Ureter (tissue), 1 donor: Measurements from ENCODE around the gene AP2B1. TPM values are rescaled to one million over a fixed set of nuclear protein-coding genes. Genes with fewer than 3 reads are reported as not detected.
A peak's percentile ranks its signal among the peaks of the same experiment; 100 is the strongest.
"Not testable (repeated sequence)": the region's sequence is repeated elsewhere in the genome, so short reads cannot be mapped to it uniquely, and the experiment has no call there.

Experiments
- DNase-seq: peaks from one replicate; pipeline ENCODE4 v3.0.0-alpha.2; 2020; ENCODE audit warnings: low spot score
- total RNA-seq: library from RNA; stranded (reverse); gene quantifications from one replicate; pipeline ENCODE4 v1.2.4, GENCODE V29; 2023
- donor health status: DM: yes; HTN: yes; CAD: no.

Gene AP2B1
- total RNA-seq, 1 donor from 2014 or later = 164 TPM

- DNase-seq = no peak
These were observed 108.5 kb downstream of the AP2B1 start for GRCh38 chr17:35695613-35696012.

GRCh38 chr17:35698800-35699199 is 111.7 kb downstream of the AP2B1 start:
- no peak for DNase-seq

GRCh38 chr17:35700150-35700549 is 113.0 kb downstream of the AP2B1 start:
- no peak for DNase-seq

DNA sequence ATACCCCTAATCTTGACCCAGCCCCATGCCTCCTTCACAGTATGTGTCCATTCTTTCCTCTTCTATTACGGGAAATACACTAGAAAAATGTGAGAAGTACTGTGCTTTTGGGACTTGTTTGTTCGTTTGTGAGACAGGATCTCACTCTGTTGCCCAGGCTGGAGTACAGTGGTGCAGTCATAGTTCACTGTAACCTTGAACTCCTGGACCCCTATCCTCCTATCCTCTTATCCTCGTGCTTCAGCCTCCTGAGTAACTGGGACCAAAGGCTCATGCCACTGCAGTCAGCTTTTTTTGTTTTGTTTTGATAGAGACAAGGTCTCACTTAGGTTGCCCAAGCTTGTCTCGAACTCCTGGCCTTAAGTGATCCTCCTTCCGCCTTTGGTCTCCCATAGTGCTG is 114.4 kb downstream of the AP2B1 start:
- DNase-seq = no peak

DNA sequence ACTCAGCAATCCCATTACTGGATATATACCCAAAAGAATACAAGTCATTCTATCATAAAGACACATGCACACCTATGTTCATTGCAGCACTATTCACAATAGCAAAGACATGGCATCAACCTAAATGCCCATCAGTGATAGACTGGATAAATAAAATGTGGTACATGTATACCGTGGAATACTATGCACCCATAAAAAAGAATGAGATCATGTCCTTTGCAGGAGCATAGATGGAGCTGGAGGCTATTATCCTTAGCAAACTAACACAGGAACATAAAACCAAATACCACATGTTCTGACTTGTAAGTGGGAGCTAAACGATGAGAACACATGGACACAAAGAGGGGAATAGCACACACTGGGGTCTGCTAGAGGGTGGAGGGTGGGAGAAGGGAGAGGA is 116.2 kb downstream of the AP2B1 start:
- DNase-seq = not testable (repeated sequence)

DNA sequence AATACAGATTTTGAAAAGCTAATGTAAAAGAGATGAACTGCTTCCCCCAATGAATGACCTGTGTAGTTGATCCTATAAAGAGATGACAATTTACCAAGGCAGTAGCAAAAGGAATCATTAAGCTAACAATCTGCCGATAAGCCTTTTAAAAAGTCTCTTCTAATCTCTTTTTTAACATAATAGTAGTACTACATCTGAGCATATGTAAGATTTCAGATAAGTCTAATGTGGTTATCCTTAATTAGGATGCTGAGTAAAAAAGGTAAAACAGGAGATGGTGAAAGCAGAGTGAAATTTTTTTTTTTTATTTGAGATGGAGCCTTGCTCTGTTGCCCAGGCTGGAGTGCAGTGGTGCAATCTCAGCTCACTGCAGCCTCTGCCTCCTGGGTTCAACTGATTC is 118.1 kb downstream of the AP2B1 start:
- no peak for DNase-seq

GRCh38 chr17:35705705-35706104 is 118.6 kb downstream of the AP2B1 start:
- DNase-seq = no peak

DNA sequence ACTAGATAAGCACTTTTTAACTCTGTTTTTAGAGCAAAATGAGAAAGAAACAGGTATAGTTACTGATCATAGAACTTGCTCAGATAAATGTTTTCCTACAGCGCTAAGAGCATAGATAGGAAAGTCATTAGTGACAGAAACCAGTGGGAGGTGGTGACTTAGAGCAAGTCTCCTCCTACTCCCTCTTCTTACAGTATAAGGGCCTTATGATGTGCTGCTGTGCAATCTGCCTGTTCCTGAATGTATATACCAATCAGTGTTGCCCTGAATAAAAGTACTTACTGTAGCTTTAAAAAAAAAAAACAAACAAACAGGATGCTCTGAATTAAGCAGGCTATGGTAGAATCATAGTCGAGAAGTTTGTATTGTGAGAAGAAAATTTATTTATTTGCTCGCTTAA is 121.0 kb downstream of the AP2B1 start:
- no peak for DNase-seq

GRCh38 chr17:35708951-35709350 is 121.8 kb downstream of the AP2B1 start:
- no peak for DNase-seq

DNA sequence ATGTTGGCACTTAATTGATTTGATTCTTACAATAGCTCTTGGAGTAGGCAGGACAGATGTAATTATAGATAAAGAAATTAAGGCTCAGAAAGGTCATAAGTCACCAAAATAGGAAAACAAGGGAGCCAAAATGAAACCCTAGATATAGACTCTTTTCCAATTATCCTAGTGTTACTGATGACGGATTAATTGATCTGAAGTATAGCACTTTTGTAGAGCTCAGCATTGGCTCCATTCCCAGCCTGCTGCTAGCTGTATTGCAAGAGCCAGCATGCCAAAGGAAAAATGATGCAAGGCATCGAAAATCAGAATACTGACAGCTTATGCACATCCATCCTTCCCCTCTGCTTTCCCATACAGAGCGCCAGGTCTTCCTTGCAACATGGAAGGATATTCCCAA is 122.8 kb downstream of the AP2B1 start:
- no peak for DNase-seq

DNA sequence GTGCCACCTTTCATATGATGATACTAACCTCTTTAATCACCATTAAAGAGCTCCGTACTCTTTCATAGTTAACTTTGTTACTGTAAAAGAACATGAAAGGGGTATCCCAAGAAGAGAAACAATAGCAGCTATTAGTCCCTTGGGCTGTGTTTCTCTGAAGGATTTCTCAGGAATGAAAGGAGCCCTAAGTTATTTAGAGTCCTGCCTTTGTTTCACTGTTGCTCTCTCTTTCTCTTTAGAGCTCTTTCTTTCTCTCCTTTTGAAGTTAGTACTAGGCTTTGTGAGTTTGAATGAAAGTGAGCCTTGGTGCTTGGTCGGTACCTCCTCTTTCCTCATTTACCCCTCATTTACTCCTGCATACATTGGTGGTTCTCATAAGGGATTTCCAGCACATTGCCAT is 123.8 kb downstream of the AP2B1 start:
- no peak for DNase-seq

DNA sequence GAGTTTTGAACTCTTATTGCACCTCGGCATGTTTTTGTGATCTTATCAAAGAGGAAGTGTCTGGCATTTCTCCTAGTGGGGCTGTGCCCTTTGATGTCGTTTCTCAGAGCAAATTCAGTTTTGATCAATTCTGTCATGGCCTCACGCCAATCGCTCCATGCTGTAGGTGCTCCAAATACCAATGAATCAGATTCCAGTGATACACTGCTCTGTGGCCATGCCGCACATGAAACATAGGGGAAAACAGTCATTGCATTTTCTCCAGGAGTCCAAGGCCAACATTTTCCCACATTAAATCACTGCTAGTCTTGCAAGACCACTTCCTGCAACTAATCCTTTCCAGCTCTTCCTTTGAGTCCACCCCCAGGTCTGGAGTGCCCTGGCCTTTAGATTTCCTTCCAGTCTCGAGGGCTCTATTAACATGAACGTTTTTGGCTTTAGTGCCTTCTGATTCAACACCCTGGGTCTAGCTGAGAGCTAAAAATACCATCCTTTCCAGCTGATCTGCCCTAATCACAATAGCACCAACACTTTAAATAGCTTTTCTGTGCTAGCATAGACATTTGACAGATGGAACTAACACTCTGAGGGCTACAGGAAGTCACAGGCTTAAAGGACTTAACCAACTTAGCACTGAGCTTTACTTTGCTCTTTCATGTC is 126.1 kb downstream of the AP2B1 start:
- DNase-seq = no peak

- DNase-seq = no peak
These were observed 127.9 kb downstream of the AP2B1 start for GRCh38 chr17:35714988-35715387.

DNA sequence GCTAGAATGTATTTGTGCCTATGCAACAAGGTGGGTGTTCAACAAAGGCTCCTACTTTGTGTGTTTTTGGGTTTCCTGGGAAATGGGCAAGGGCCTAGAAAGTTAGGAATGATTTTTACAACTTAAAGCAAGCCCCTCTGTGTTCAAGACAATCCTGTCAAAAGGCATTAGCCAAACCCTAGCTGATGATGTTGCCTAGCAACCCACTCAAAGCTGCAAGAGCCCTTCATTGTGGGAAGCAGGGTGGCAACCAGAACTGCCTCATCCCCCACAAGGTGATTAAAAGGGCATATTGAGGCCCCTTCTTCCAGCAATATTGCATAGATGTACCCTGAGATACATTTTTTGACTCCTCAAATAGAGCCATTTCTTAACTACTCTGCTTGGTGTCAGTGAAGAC is 128.3 kb downstream of the AP2B1 start:
- no peak for DNase-seq

DNA sequence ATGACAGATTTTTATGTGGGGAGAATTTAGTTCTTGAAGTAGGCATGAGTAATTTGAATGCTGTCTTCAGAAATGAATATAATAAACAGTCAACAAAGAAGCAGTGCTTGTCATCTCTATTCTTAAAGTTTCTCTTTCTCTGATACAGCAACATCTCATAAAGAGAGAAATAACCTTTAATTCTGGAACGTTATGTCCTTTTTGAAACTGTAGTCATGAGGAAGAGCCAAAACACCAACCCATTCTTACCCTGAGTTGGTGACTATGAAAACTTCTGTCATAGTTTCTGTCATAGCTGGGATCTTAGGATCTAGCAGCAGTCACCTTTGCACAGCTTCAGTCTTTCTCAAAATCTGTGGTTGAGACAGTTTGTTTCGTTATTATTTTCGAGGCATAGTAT is 129.1 kb downstream of the AP2B1 start:
- no peak for DNase-seq

DNA sequence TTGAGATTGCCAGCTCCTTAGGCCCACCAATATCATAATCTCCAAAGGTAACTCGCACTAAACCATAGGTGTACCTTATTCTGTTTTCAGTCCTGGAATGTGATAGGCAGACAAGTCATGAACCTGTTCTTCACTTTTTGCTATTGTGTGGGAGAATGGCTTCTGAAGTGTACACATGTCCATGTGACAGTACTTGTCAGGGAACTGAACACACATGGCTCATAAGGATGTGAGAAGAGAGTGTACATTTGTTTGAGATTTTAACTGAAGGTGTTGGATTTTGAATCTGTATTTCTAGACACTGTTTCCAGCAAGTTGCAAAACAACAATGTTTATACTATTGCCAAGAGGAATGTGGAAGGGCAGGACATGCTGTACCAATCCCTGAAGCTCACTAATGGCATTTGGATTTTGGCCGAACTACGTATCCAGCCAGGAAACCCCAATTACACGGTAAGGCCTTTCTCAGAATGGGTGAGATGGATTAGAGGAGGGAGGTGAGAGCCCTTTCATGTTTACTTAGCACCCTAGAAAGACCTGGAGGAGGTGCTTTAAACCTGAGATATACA is 129.9 kb downstream of the AP2B1 start:
- DNase-seq = no peak

GRCh38 chr17:35717475-35717874 is 130.4 kb downstream of the AP2B1 start:
- DNase-seq = no peak

- no peak for DNase-seq
These were observed 136.6 kb downstream of the AP2B1 start for GRCh38 chr17:35723735-35724134.

DNA sequence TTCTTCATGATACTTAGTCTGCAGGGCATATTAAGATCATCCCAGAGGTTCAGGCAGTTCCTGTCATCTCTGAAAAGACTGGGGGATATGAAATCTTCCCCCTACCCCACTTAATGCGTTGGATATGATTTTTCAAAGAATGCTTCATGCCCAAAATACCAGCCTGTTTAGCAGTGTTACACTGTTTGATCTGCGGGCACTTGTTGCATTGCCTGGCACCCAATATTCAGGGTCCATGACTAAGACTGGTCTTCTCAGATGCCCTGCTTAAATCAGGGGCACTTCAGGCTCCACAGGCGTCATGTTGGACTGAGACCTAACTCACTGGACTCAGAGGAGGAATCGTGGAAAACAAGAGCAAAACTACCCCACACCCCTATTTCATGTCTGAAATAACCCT is 137.9 kb downstream of the AP2B1 start:
- DNase-seq = no peak

GRCh38 chr17:35725802-35726126 is 138.6 kb downstream of the AP2B1 start:
- DNase-seq = no peak

GRCh38 chr17:35726127-35726952 is 139.2 kb downstream of the AP2B1 start:
- DNase-seq = peak; percentile 48

DNA sequence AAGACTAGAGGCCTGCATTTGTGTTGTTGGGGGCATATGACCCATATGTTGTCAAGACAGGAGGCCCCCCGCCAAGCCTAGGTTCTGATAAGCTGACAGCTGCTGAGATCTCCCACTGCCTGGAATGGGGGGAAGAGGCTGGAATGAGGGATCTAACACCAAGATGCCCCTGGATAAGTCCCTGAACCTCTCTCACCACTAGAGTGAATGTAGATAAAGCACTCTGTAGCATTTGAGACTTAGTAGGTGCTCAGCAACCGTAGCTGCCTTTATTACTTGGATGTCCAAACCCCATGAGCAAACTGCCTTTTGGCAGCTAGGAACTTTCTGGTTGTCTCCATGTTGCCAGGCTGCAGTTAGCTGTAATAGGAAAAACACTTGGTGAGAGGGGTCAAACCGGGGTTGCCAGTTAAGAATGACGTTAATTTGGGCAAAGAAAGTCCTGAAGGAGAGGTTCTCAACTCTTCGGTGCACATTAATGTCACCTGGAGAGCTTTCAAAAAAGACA is 139.9 kb downstream of the AP2B1 start:
- no peak for DNase-seq

GRCh38 chr17:35727635-35728034 is 140.5 kb downstream of the AP2B1 start:
- DNase-seq = no peak
